ENCODE data around the gene SPATA31D4. TPM values are rescaled to one million over a fixed set of nuclear protein-coding genes. Genes with fewer than 3 reads are reported as not detected.
"Not testable (repeated sequence)": the region's sequence is repeated elsewhere in the genome, so short reads cannot be mapped to it uniquely, and the experiment has no call there.

SPATA31D4 gene
- total RNA-seq (1 to 10 TPM; 2.7 to 6.1 TPM), polyA plus RNA-seq (ENCODE audit: insufficient read depth, low read depth, low replicate concordance) (9.4 TPM)
- long read RNA-seq, donor 1, result 0 reads
- long read RNA-seq, donor 2, result 0 reads

DNA sequence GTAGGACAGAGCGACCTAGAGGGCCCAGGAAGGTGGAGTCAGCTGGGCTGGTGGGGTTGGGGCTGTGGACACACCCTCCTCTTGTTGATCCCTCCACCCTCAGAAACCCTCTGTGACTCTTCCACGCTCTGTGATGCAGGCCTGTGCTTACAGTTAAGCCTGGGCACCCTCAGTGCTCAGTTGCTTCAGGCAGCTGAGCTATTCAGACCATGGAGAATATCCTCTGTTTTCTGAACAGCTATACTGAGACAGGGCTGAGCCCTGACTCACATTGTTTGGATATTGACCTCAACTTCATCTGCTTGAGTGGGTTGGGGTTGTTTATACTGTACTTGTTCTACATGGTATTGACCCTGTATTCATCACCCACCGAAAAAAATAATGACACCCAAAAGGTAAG is at the start of gene SPATA31D4:
SPATA31D4 (plus strand) TSS at position 124 of the 400 bp plus-strand sequence; CDS start at position 210, 86 bp downstream.
- H3K4me3 ChIP-seq; intact Hi-C loops (cut with DNase I; ENCODE audit: low total_unique reads); H3K27ac ChIP-seq; H3K4me1 ChIP-seq; DNase-seq; H3K9me3 ChIP-seq; H3K36me3 ChIP-seq (ENCODE audit: low read depth, missing control alignments); H3K27me3 ChIP-seq: not testable (repeated sequence)
- WGBS, 2 donors, result no CpG with 5 or more reads among the region's 3 CpGs

- intact Hi-C loops (cut with DNase I; ENCODE audit: low total_unique reads), result no loop called here
- Histone ChIP-seq H3K27ac (no peak overlapping the region), H3K9me3 (no peaks in the 10 kb centered on the region), H3K36me3 (ENCODE audit: low read depth, missing control alignments) (no peaks in the 10 kb centered on the region), H3K4me3 (no peak overlapping the region), H3K27me3 (no peaks in the 10 kb centered on the region), H3K4me1 (peaks cover 5% of the 10 kb centered on the region)
- TF ChIP-seq POLR2A (IDR thresholded peaks at IDR 0.05) (no peak), CTCF (IDR thresholded peaks at IDR 0.05) (no peak)
- no peak for DNase-seq
- WGBS, 2 donors, result 66 to 68% methylated on average over 2 of the region's 2 CpGs
These were observed 49.7 kb upstream of the SPATA31D4 start for GRCh38 chr9:81878530-81878929.

DNA sequence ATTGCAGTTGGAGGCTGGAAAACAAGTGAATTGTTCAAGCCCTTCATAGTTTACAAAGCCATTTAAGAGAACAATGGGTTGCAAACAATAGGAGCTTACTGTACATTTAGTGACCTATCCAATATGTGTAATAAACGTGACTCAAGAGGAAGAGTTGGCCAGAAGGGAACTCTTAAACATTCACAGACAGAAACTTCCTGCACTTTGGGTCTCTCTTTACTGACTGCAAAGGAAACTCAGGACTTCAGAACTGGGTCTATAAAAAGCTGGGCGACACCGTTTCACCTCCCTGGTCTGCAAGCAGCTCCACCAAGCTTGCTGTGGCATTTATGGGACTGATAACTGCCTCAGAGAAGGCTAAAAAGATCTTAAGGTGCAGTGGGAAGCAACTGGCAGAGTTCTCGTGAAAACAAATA is 48.7 kb upstream of the SPATA31D4 start:
- intact Hi-C loops (cut with DNase I; ENCODE audit: low total_unique reads), result no loop called here
- no peaks in the 10 kb centered on the region for H3K36me3 ChIP-seq (ENCODE audit: low read depth, missing control alignments)
- no peak for TF ChIP-seq CTCF (IDR thresholded peaks at IDR 0.05)
- TF ChIP-seq POLR2A (IDR thresholded peaks at IDR 0.05), result no peak
- peaks cover 5% of the 10 kb centered on the region for H3K4me1 ChIP-seq
- no peak overlapping the region for H3K27ac ChIP-seq
- H3K4me3 ChIP-seq, result no peak overlapping the region
- no peak for DNase-seq
- H3K27me3 ChIP-seq, result no peaks in the 10 kb centered on the region
- H3K9me3 ChIP-seq, result no peaks in the 10 kb centered on the region
- WGBS, 2 donors, result 33 to 42% methylated on average over 4 of the region's 4 CpGs

GRCh38 chr9:81885602-81886001 is 42.6 kb upstream of the SPATA31D4 start:
- Histone ChIP-seq H3K4me1 (peaks cover 5% of the 10 kb centered on the region), H3K36me3 (ENCODE audit: low read depth, missing control alignments) (no peaks in the 10 kb centered on the region), H3K27me3 (no peaks in the 10 kb centered on the region), H3K27ac (no peak overlapping the region), H3K4me3 (no peak overlapping the region), H3K9me3 (no peaks in the 10 kb centered on the region)
- no peak for DNase-seq
- intact Hi-C loops (cut with DNase I; ENCODE audit: low total_unique reads), result no loop called here
- TF ChIP-seq POLR2A (IDR thresholded peaks at IDR 0.05), result no peak
- TF ChIP-seq CTCF (IDR thresholded peaks at IDR 0.05), result no peak
- WGBS, 2 donors, result 50 to 62% methylated on average over 2 of the region's 2 CpGs

GRCh38 chr9:81886665-81887064 is 41.6 kb upstream of the SPATA31D4 start:
- no peak for TF ChIP-seq CTCF (IDR thresholded peaks at IDR 0.05)
- no peak for TF ChIP-seq POLR2A (IDR thresholded peaks at IDR 0.05)
- no peak overlapping the region for H3K4me3 ChIP-seq
- WGBS, 2 donors, result 77 to 80% methylated on average over 1 of the region's 1 CpG
- DNase-seq, result no peak
- intact Hi-C loops (cut with DNase I; ENCODE audit: low total_unique reads), result no loop called here
- H3K27ac ChIP-seq, result no peak overlapping the region
- no peaks in the 10 kb centered on the region for H3K36me3 ChIP-seq (ENCODE audit: low read depth, missing control alignments)
- H3K27me3 ChIP-seq, result no peaks in the 10 kb centered on the region
- peaks cover 5% of the 10 kb centered on the region for H3K4me1 ChIP-seq
- H3K9me3 ChIP-seq, result no peaks in the 10 kb centered on the region
